A549 (cell line): ENCODE data around the gene ZNF862. TPM values are rescaled to one million over a fixed set of nuclear protein-coding genes. Genes with fewer than 3 reads are reported as not detected.

Source experiments
- ATAC-seq, 2 experiments: fragments of 200-7000 bp in 1 of 2; fragments of >200 bp in 1 of 2; cut with Nextera tagmentation in 1 of 2; cut with Tn5 transposase in 1 of 2; 3 replicates each; pipeline versions ENCODE4 v1.8.0 to v1.9.1; 2018 to 2020; ENCODE audit warnings: mild to moderate bottlenecking in 1 of 2, moderate library complexity in 1 of 2
- CTCF ChIA-PET: fragments of 300-600 bp; sonication (Branson Sonifier 250); formaldehyde crosslinking; extraction: SDS; loops from one replicate; lab custom pipeline; 2021; ENCODE audit warnings: antibody characterized with exemption, inconsistent platforms; lab: Yijun Ruan, JAX
- POLR2A ChIA-PET: fragments of 350-600 bp; formaldehyde crosslinking; extraction: SDS; loops from one replicate; lab custom pipeline; 2021; ENCODE audit warnings: antibody characterized with exemption, inconsistent platforms; lab: Yijun Ruan, JAX
- DNase-seq, 2 experiments: peaks; one replicate each; pipeline versions ENCODE4 v3.0.0 to v3.0.0-alpha.2; 2011 to 2016; ENCODE audit warnings: low read depth in 1 of 2, low spot score in 1 of 2
- FAIRE-seq: peaks from 2 replicates; lab custom pipeline; 2011; peaks lifted over from hg19 to GRCh38; lab: Jason Lieb, UNC
- H3K27ac ChIP-seq, 2 experiments: fragments of >200 bp; sonication (Bioruptor Twin); formaldehyde crosslinking; 3 replicates each; pipeline ENCODE4 v1.5.1; 2016 to 2017
- H3K4me1 ChIP-seq: fragments of >200 bp; sonication (Bioruptor Twin); formaldehyde crosslinking; 3 replicates; pipeline ENCODE4 v1.6.1; 2016
- H3K4me2 ChIP-seq: fragments of >200 bp; sonication (Bioruptor Twin); formaldehyde crosslinking; 3 replicates; pipeline ENCODE4 v1.6.1; 2016
- H3K4me3 ChIP-seq: fragments of >200 bp; sonication (Bioruptor Twin); formaldehyde crosslinking; 3 replicates; pipeline ENCODE4 v1.5.1; 2016
- H3K9me3 ChIP-seq: fragments of >200 bp; sonication (Bioruptor Twin); formaldehyde crosslinking; 3 replicates; pipeline ENCODE4 v1.6.1; 2016
- BHLHE40 ChIP-seq: IDR thresholded peaks from 2 replicates; pipeline ENCODE4 v1.6.1; 2012; ENCODE audit warnings: low read depth, low read length, inconsistent platforms
- CBX2 ChIP-seq: fragments of 200-600 bp; sonication (generic); IDR thresholded peaks from 2 replicates; pipeline ENCODE4 v1.6.1; 2016; ENCODE audit warnings: low read depth, mild to moderate bottlenecking, borderline replicate concordance
- CBX8 ChIP-seq: fragments of 200-600 bp; sonication (generic); IDR thresholded peaks from 2 replicates; pipeline ENCODE4 v1.6.1; 2016
- CEBPB ChIP-seq, 2 experiments: fragments of >200 bp in 1 of 2; sonication (Bioruptor Twin) in 1 of 2; formaldehyde crosslinking in 1 of 2; IDR thresholded peaks; 2 replicates each; pipeline ENCODE4 v1.6.1; 2012 to 2016
- CHD2 ChIP-seq: fragments of 150-350 bp; IDR thresholded peaks from 2 replicates; pipeline ENCODE4 v1.6.1; 2014; ENCODE audit warnings: low read length; ENCODE audit not compliant: partially characterized antibody
- CHD4 ChIP-seq: fragments of 200-600 bp; sonication (generic); IDR thresholded peaks from 2 replicates; pipeline ENCODE4 v1.6.1; 2016; ENCODE audit warnings: antibody characterized with exemption, mild to moderate bottlenecking, borderline replicate concordance
- EHF ChIP-seq: fragments of 250-450 bp; sonication (Bioruptor Pico); IDR thresholded peaks from 2 replicates; pipeline ENCODE4 v1.5.0; 2020; ENCODE audit warnings: mild to moderate bottlenecking
- EHMT2 ChIP-seq: fragments of 200-600 bp; sonication (generic); IDR thresholded peaks from 2 replicates; pipeline ENCODE4 v1.6.1; 2016; ENCODE audit warnings: antibody characterized with exemption, low read depth, mild to moderate bottlenecking, moderate library complexity
- ESRRA ChIP-seq: fragments of 150-350 bp; IDR thresholded peaks from 2 replicates; pipeline ENCODE4 v1.6.1; 2014; ENCODE audit warnings: mild to moderate bottlenecking, low read length, borderline replicate concordance
- FOSB ChIP-seq: fragments of 250-450 bp; sonication (Bioruptor Pico); IDR thresholded peaks from 2 replicates; pipeline ENCODE4 v1.5.0; 2020; ENCODE audit warnings: mild to moderate bottlenecking, moderate library complexity
- FOXS1 ChIP-seq: fragments of 250-450 bp; sonication (Bioruptor Pico); IDR thresholded peaks from 2 replicates; pipeline ENCODE4 v1.5.0; 2020; ENCODE audit warnings: mild to moderate bottlenecking, moderate library complexity
- JUNB ChIP-seq: fragments of >200 bp; sonication (Bioruptor Twin); formaldehyde crosslinking; IDR thresholded peaks from 2 replicates; pipeline ENCODE4 v1.6.1; 2016
- MAFK ChIP-seq: fragments of 450-650 bp; IDR thresholded peaks from 2 replicates; pipeline ENCODE4 v1.6.1; 2014; ENCODE audit not compliant: partially characterized antibody
- MAZ ChIP-seq: fragments of 150-350 bp; IDR thresholded peaks from 2 replicates; pipeline ENCODE4 v1.6.1; 2014; ENCODE audit warnings: antibody characterized with exemption, low read depth, low read length, borderline replicate concordance
- NFE2L2 ChIP-seq: fragments of 150-350 bp; conservative IDR thresholded peaks from 2 replicates; pipeline ENCODE4 v1.6.1; 2014; ENCODE audit warnings: low read length
- POLR2A ChIP-seq: IDR thresholded peaks from 2 replicates; pipeline ENCODE4 v1.6.1; 2012; ENCODE audit warnings: mild to moderate bottlenecking, low read length
- RAD21 ChIP-seq, 2 experiments: fragments of >200 bp in 1 of 2; sonication (Bioruptor Twin) in 1 of 2; formaldehyde crosslinking in 1 of 2; IDR thresholded peaks in 1 of 2; conservative IDR thresholded peaks in 1 of 2; 2 replicates in 1 of 2; 3 replicates in 1 of 2; pipeline ENCODE4 v1.6.1; 2012 to 2018; ENCODE audit warnings: inconsistent platforms in 1 of 2
- RNF2 ChIP-seq: fragments of 200-600 bp; sonication (generic); IDR thresholded peaks from 2 replicates; pipeline ENCODE4 v1.6.1; 2016; ENCODE audit warnings: low read depth, mild to moderate bottlenecking, antibody characterized with exemption, moderate library complexity, borderline replicate concordance
- SREBF2 ChIP-seq: fragments of 450-650 bp; IDR thresholded peaks from 2 replicates; pipeline ENCODE4 v1.6.1; 2014; ENCODE audit warnings: mild to moderate bottlenecking, moderate library complexity
- TP53 ChIP-seq: fragments of 250-450 bp; sonication (Bioruptor Pico); IDR thresholded peaks from 2 replicates; pipeline ENCODE4 v1.5.0; 2021; ENCODE audit warnings: mild to moderate bottlenecking, moderate library complexity
- ZC3H11A ChIP-seq: fragments of 450-650 bp; IDR thresholded peaks from 2 replicates; pipeline ENCODE4 v1.6.1; 2014; ENCODE audit warnings: antibody characterized with exemption, mild to moderate bottlenecking
- ZFP36 ChIP-seq: fragments of 450-650 bp; IDR thresholded peaks from 2 replicates; pipeline ENCODE4 v1.6.1; 2014; ENCODE audit warnings: borderline replicate concordance; ENCODE audit not compliant: partially characterized antibody
- ZNF302 ChIP-seq: fragments of 250-450 bp; sonication (Bioruptor Pico); IDR thresholded peaks from 2 replicates; pipeline ENCODE4 v1.9.0; 2021; ENCODE audit warnings: inconsistent platforms, mild to moderate bottlenecking, moderate library complexity
- WGBS: methylation state at CpG from one replicate; pipeline ENCODE4 v1.1.6; 2017; ENCODE audit errors: missing lambda C conversion rate; 5-methylcytosine and 5-hydroxymethylcytosine counted together
- polyA plus RNA-seq, 4 experiments: library from polyadenylated mRNA; depleted of rRNA in 3 of 4; stranded (reverse); fragments of >200 nt; fragmentation: RNase III in 1 of 4; extraction: RNeasy Plus Mini Kit Qiagen cat#74134 plus additional on column Dnase treatment in 1 of 4; gene quantifications; 2 replicates in 3 of 4; 3 replicates in 1 of 4; pipeline ENCODE4 v1.2.3, GENCODE V29; 2011 to 2017
- TF ChIP-seq, protein P1 (sequence below): fragments of >200 bp; sonication (Bioruptor Twin); formaldehyde crosslinking; IDR thresholded peaks from 3 replicates; pipeline ENCODE4 v1.5.1; 2016
- TF ChIP-seq, protein P2 (sequence below): fragments of 250-450 bp; sonication (Bioruptor Pico); IDR thresholded peaks from 2 replicates; pipeline ENCODE4 v1.5.0; 2020; ENCODE audit warnings: low read depth, mild to moderate bottlenecking, moderate library complexity
- TF ChIP-seq, protein P3 (sequence below): fragments of 250-450 bp; sonication (Bioruptor Pico); IDR thresholded peaks from 2 replicates; pipeline ENCODE4 v1.5.0; 2021; ENCODE audit warnings: mild to moderate bottlenecking, moderate library complexity, borderline replicate concordance
- TF ChIP-seq, protein P4 (sequence below): fragments of 200-600 bp; sonication (generic); IDR thresholded peaks from 2 replicates; pipeline ENCODE4 v1.6.1; 2016; ENCODE audit warnings: antibody characterized with exemption, mild to moderate bottlenecking, moderate library complexity

The ZNF862 gene
- polyA plus RNA-seq, 2 of the 4 experiments (the other 2 are of a cell fraction) = 3.9 to 8.0 TPM

DNA sequence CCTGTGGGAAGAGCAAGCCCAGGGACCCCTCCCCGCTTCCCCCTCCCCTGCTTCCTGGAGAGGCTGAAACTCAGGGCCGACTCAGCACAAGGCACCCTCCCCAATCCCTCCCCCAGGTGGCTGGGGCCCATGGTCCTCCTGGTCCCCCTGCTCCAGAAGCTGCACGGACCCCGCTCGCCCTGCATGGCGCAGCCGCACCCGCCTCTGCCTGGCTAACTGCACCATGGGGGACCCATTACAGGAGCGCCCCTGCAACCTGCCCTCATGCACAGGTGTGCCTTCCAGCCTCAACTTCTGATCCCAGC, 19.7 kb upstream of the ZNF862 start:
- Histone ChIP-seq H3K4me1 (no peaks in the 10 kb centered on the region), H3K9me3 (no peaks in the 10 kb centered on the region), H3K4me3 (no peak overlapping the region), H3K27ac (no peak overlapping the region), H3K4me2 (no peak overlapping the region)
- FAIRE-seq = no peak
- ATAC-seq = no peak
- 82% methylated on average over 8 of the region's 9 CpGs for WGBS
- ChIA-PET POLR2A (no interaction called here), CTCF (interaction anchor here (0.6 to 4.2 kb wide), 2 partner anchors 11 to 904 kb away, joined by 3 to 30 read pairs; no protein-coding TSS in a partner anchor)
- TF ChIP-seq, protein P1, sequence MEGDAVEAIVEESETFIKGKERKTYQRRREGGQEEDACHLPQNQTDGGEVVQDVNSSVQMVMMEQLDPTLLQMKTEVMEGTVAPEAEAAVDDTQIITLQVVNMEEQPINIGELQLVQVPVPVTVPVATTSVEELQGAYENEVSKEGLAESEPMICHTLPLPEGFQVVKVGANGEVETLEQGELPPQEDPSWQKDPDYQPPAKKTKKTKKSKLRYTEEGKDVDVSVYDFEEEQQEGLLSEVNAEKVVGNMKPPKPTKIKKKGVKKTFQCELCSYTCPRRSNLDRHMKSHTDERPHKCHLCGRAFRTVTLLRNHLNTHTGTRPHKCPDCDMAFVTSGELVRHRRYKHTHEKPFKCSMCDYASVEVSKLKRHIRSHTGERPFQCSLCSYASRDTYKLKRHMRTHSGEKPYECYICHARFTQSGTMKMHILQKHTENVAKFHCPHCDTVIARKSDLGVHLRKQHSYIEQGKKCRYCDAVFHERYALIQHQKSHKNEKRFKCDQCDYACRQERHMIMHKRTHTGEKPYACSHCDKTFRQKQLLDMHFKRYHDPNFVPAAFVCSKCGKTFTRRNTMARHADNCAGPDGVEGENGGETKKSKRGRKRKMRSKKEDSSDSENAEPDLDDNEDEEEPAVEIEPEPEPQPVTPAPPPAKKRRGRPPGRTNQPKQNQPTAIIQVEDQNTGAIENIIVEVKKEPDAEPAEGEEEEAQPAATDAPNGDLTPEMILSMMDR = no peak
- TF ChIP-seq FOSB (no peak), FOXS1 (no peak), ZNF302 (CRISPR knock-in tag) (no peak), POLR2A (no peak), JUNB (no peak), SREBF2 (no peak), ZFP36 (no peak), CHD2 (no peak), CHD4 (no peak), MAZ (no peak), EHMT2 (no peak), BHLHE40 (no peak), MAFK (no peak), CEBPB (IDR thresholded peaks at IDR 0.05) (no peak), EHF (CRISPR knock-in tag) (no peak), RAD21 (conservative IDR thresholded peaks at IDR 0.05 in 1 of 2, IDR thresholded peaks at IDR 0.05 in 1 of 2) (no peak)
- TF ChIP-seq, protein P2, sequence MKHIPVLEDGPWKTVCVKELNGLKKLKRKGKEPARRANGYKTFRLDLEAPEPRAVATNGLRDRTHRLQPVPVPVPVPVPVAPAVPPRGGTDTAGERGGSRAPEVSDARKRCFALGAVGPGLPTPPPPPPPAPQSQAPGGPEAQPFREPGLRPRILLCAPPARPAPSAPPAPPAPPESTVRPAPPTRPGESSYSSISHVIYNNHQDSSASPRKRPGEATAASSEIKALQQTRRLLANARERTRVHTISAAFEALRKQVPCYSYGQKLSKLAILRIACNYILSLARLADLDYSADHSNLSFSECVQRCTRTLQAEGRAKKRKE (CRISPR knock-in tag) = no peak
- DNase-seq = no peak

DNA sequence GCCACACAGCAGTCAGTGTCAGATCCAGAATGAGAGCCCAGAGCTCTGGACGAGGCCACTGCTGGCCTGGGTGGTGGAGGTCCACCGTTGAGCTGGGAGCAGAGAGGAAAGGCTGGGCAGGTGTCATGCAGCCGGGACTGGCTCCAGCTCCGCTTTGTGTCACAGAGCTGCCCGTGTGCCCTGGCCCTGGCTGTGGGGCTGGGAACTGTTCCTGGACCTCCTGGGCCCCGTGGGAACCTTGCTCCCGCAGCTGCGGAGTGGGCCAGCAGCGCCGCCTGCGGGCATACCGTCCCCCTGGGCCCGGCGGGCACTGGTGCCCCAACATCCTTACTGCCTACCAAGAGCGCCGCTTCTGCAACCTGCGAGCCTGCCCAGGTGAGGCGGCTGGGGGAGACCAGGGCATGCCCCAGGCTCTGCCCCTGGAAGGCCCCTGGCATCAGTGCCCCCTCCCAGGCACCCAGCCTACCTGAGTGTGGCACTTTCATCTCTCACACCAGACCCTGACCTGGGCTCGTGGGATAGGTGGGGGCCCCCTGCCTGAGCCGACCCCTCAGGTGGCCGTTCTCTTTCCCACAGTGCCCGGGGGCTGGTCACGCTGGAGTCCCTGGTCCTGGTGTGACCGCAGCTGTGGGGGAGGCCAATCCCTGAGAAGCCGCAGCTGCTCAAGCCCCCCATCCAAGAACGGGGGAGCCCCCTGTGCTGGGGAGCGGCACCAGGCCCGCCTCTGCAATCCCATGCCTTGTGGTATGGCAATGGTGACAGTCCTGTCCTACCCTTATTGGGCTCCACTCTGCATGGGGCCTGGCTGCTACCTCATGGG, 18.8 kb upstream of the ZNF862 start:
- no peak for TF ChIP-seq CBX2
- no peak for TF ChIP-seq CBX8
- no peak for TF ChIP-seq JUNB
- no peak for TF ChIP-seq ZFP36
- TF ChIP-seq ESRRA = no peak
- no peak for TF ChIP-seq MAZ
- Histone ChIP-seq H3K4me2 (no peak overlapping the region), H3K4me3 (no peak overlapping the region), H3K4me1 (no peaks in the 10 kb centered on the region), H3K27ac (no peak overlapping the region), H3K9me3 (no peaks in the 10 kb centered on the region)
- ChIA-PET CTCF (interaction anchor here (4.2 kb wide), 1 partner anchor 11 kb away, joined by 30 read pairs; no protein-coding TSS in a partner anchor), POLR2A (no interaction called here)
- 85% methylated on average over 14 of the region's 28 CpGs for WGBS
- ATAC-seq (no peak), FAIRE-seq (no peak), DNase-seq (no peak)

DNA sequence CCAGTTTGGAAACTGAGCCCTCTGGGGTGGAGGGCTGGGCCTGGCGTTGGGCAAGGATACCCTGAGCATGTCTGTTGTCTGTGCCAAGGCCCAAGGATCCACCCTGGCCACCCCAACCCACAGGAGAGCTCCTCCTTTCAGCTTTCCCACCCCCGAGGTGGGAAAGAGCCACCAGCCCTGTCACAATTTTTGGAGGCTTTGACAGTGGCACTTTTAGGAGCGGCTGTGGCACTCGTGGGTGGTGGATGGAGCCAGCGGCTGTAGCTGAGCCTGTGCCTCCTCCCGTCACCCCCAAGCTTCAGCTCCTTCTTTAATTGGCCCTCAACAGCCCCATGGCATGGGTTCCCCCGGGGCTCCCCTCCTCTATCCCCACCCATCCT, 18.2 kb upstream of the ZNF862 start:
- WGBS = 53% methylated on average over 6 of the region's 7 CpGs
- no peaks in the 10 kb centered on the region for H3K9me3 ChIP-seq
- H3K4me1 ChIP-seq = no peaks in the 10 kb centered on the region
- no peak for DNase-seq
- POLR2A ChIA-PET = no interaction called here
- no peak overlapping the region for H3K27ac ChIP-seq
- ATAC-seq = no peak
- CTCF ChIA-PET = interaction anchor here (4.2 kb wide), 1 partner anchor 12 kb away, joined by 30 read pairs; no protein-coding TSS in a partner anchor
- H3K4me2 ChIP-seq = no peak overlapping the region
- no peak overlapping the region for H3K4me3 ChIP-seq
- FAIRE-seq = no peak
- TF ChIP-seq, protein P3, sequence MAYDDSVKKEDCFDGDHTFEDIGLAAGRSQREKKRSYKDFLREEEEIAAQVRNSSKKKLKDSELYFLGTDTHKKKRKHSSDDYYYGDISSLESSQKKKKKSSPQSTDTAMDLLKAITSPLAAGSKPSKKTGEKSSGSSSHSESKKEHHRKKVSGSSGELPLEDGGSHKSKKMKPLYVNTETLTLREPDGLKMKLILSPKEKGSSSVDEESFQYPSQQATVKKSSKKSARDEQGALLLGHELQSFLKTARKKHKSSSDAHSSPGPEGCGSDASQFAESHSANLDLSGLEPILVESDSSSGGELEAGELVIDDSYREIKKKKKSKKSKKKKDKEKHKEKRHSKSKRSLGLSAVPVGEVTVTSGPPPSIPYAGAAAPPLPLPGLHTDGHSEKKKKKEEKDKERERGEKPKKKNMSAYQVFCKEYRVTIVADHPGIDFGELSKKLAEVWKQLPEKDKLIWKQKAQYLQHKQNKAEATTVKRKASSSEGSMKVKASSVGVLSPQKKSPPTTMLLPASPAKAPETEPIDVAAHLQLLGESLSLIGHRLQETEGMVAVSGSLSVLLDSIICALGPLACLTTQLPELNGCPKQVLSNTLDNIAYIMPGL (CRISPR knock-in tag) = no peak
- TF ChIP-seq, protein P4, sequence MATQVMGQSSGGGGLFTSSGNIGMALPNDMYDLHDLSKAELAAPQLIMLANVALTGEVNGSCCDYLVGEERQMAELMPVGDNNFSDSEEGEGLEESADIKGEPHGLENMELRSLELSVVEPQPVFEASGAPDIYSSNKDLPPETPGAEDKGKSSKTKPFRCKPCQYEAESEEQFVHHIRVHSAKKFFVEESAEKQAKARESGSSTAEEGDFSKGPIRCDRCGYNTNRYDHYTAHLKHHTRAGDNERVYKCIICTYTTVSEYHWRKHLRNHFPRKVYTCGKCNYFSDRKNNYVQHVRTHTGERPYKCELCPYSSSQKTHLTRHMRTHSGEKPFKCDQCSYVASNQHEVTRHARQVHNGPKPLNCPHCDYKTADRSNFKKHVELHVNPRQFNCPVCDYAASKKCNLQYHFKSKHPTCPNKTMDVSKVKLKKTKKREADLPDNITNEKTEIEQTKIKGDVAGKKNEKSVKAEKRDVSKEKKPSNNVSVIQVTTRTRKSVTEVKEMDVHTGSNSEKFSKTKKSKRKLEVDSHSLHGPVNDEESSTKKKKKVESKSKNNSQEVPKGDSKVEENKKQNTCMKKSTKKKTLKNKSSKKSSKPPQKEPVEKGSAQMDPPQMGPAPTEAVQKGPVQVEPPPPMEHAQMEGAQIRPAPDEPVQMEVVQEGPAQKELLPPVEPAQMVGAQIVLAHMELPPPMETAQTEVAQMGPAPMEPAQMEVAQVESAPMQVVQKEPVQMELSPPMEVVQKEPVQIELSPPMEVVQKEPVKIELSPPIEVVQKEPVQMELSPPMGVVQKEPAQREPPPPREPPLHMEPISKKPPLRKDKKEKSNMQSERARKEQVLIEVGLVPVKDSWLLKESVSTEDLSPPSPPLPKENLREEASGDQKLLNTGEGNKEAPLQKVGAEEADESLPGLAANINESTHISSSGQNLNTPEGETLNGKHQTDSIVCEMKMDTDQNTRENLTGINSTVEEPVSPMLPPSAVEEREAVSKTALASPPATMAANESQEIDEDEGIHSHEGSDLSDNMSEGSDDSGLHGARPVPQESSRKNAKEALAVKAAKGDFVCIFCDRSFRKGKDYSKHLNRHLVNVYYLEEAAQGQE = no peak
- TF ChIP-seq ESRRA (no peak), SREBF2 (no peak), JUNB (no peak), ZC3H11A (no peak), TP53 (CRISPR knock-in tag) (no peak), NFE2L2 (no peak), RNF2 (no peak)
